ENCODE measurements around the gene RGL1.

Gene RGL1

DNA sequence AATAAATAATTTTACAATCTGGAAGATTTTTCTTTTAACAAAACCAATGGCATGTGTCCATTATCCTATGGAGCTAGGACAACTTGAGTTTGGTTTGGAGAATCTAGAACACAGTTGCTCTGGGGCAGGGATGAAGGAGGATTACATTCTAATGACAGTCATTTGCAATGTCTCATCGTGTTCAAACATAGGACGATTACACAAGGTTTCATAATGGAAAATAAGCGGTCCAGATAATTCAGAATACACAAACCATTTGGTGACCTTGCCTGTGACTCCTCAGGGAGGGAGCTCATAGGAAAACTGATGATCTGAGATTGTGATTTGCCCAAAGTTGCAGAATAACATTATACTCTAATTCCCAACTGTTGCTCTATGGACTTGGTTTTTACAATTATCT is 27.6 kb upstream of the RGL1 start:
- Histone ChIP-seq H3K4me1 (ENCODE audit: insufficient read depth, low read length, poor library complexity, severe bottlenecking) (no peaks in the 10 kb centered on the region), H3K4me3 (ENCODE audit: low read length, poor library complexity, severe bottlenecking) (no peak overlapping the region), H3K4me2 (ENCODE audit: low read depth, low read length, poor library complexity, severe bottlenecking) (no peak overlapping the region), H2AFZ (ENCODE audit: low read length) (no peak overlapping the region), H3K9me3 (ENCODE audit: insufficient read depth, low read depth, low read length) (peaks cover 5% of the 10 kb centered on the region; the same call in 1 of the 2 replicates), H3K9me2 (replicated peaks; ENCODE audit: low read depth, low read length) (no peaks in the 10 kb centered on the region), H4K20me1 (ENCODE audit: insufficient read depth, low read length, poor library complexity, severe bottlenecking) (no peaks in the 10 kb centered on the region), H3K79me2 (ENCODE audit: insufficient read depth, low read length) (no peaks in the 10 kb centered on the region), H3K36me3 (ENCODE audit: insufficient read depth, low read length) (no peaks in the 10 kb centered on the region), H3K27me3 (ENCODE audit: insufficient read depth, low read length, poor library complexity, severe bottlenecking) (no peaks in the 10 kb centered on the region), H3F3A (ENCODE audit: low read depth) (no peaks in the 10 kb centered on the region), H3K9ac (ENCODE audit: low read depth, low read length, poor library complexity, severe bottlenecking) (no peak overlapping the region)
- TF ChIP-seq EZH2phosphoT487 (IDR thresholded peaks at IDR 0.05; ENCODE audit: borderline replicate concordance), result no peak
- TF ChIP-seq, protein P1, sequence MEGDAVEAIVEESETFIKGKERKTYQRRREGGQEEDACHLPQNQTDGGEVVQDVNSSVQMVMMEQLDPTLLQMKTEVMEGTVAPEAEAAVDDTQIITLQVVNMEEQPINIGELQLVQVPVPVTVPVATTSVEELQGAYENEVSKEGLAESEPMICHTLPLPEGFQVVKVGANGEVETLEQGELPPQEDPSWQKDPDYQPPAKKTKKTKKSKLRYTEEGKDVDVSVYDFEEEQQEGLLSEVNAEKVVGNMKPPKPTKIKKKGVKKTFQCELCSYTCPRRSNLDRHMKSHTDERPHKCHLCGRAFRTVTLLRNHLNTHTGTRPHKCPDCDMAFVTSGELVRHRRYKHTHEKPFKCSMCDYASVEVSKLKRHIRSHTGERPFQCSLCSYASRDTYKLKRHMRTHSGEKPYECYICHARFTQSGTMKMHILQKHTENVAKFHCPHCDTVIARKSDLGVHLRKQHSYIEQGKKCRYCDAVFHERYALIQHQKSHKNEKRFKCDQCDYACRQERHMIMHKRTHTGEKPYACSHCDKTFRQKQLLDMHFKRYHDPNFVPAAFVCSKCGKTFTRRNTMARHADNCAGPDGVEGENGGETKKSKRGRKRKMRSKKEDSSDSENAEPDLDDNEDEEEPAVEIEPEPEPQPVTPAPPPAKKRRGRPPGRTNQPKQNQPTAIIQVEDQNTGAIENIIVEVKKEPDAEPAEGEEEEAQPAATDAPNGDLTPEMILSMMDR (conservative IDR thresholded peaks at IDR 0.05; ENCODE audit: low read length), result no peak

DNA sequence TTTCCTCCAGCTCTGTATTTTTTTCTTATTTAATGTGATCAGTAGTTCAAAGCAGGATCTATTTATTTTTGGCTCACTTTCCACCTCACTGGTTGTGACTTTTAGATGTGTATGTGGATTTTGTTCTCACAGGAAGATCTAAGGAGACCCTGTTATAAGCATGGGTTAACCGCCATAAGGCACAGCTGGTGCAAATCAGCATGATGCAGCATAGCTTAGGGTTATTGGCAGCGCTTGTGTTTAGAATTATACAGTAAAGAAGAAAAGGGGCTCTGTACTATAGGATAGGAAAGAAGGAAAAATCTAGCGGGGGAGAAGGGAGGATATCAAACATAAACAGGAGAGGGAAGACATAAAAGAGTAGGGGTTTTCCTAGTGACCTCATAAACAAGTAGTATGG is 26.9 kb upstream of the RGL1 start:
- TF ChIP-seq EZH2phosphoT487 (IDR thresholded peaks at IDR 0.05; ENCODE audit: borderline replicate concordance), result no peak
- TF ChIP-seq, protein P1 (conservative IDR thresholded peaks at IDR 0.05; ENCODE audit: low read length), result no peak
- Histone ChIP-seq H2AFZ (ENCODE audit: low read length) (no peak overlapping the region), H3K4me3 (ENCODE audit: low read length, poor library complexity, severe bottlenecking) (no peak overlapping the region), H3F3A (ENCODE audit: low read depth) (no peaks in the 10 kb centered on the region), H4K20me1 (ENCODE audit: insufficient read depth, low read length, poor library complexity, severe bottlenecking) (no peaks in the 10 kb centered on the region), H3K36me3 (ENCODE audit: insufficient read depth, low read length) (no peaks in the 10 kb centered on the region), H3K27me3 (ENCODE audit: insufficient read depth, low read length, poor library complexity, severe bottlenecking) (no peaks in the 10 kb centered on the region), H3K79me2 (ENCODE audit: insufficient read depth, low read length) (no peaks in the 10 kb centered on the region), H3K9ac (ENCODE audit: low read depth, low read length, poor library complexity, severe bottlenecking) (no peak overlapping the region), H3K9me3 (ENCODE audit: insufficient read depth, low read depth, low read length) (peaks cover 5% of the 10 kb centered on the region; the same call in 1 of the 2 replicates), H3K4me2 (ENCODE audit: low read depth, low read length, poor library complexity, severe bottlenecking) (no peak overlapping the region), H3K9me2 (replicated peaks; ENCODE audit: low read depth, low read length) (no peaks in the 10 kb centered on the region), H3K4me1 (ENCODE audit: insufficient read depth, low read length, poor library complexity, severe bottlenecking) (no peaks in the 10 kb centered on the region)

DNA sequence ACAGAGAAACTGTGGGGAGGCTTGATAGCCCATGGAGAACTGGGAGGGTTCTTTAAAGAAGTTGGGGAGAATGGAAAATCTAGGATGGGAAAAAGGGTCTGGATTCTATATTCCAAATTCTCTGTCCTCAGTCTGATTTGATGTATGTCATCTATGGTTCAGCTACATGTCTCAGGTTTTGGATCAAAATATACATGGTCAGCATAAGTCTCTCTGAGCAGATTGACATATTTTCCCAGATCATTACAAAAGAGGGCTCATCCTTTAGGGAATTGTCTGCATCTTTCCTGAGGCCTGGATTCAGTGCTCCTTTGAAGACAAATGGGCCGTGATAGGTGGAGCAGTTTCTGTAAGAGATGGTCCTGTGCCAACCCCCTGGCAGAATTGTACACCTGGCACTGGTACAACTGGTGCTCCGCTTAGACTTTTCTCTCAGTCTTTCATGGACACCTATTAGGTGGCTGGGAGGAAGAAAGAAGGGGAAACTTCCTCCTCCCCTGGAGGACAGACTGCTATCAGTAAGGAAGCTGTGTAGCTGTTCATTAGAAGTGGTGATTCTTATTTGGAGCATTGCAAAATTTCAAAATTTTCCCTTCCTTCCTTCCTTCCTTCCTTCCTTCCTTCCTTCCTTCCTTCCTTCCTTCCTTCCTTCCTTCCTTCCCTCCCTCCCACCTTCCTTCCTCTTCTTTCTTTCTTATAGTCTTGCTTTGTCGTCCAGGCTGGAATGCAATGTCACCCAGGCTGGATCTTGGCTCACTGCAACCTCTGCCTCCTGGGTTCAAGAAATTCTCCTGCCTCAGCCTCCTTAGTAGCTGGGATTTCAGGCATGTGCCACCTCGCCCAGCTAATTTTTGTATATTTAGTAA is 26.1 kb upstream of the RGL1 start:
- Histone ChIP-seq H3F3A (ENCODE audit: low read depth) (no peaks in the 10 kb centered on the region), H4K20me1 (ENCODE audit: insufficient read depth, low read length, poor library complexity, severe bottlenecking) (no peaks in the 10 kb centered on the region), H3K9ac (ENCODE audit: low read depth, low read length, poor library complexity, severe bottlenecking) (no peak overlapping the region), H3K36me3 (ENCODE audit: insufficient read depth, low read length) (no peaks in the 10 kb centered on the region), H3K9me3 (ENCODE audit: insufficient read depth, low read depth, low read length) (peaks cover 5% of the 10 kb centered on the region; the same call in 1 of the 2 replicates), H3K27me3 (ENCODE audit: insufficient read depth, low read length, poor library complexity, severe bottlenecking) (no peaks in the 10 kb centered on the region), H3K9me2 (replicated peaks; ENCODE audit: low read depth, low read length) (no peaks in the 10 kb centered on the region), H3K4me1 (ENCODE audit: insufficient read depth, low read length, poor library complexity, severe bottlenecking) (no peaks in the 10 kb centered on the region), H3K4me2 (ENCODE audit: low read depth, low read length, poor library complexity, severe bottlenecking) (no peak overlapping the region), H2AFZ (ENCODE audit: low read length) (no peak overlapping the region), H3K79me2 (ENCODE audit: insufficient read depth, low read length) (no peaks in the 10 kb centered on the region), H3K4me3 (ENCODE audit: low read length, poor library complexity, severe bottlenecking) (no peak overlapping the region)
- TF ChIP-seq EZH2phosphoT487 (IDR thresholded peaks at IDR 0.05; ENCODE audit: borderline replicate concordance), result no peak
- TF ChIP-seq, protein P1 (conservative IDR thresholded peaks at IDR 0.05; ENCODE audit: low read length), result no peak
